Stomach (tissue), 4 donors: Measurements from ENCODE around the gene KRT83.
"Not testable (repeated sequence)": the region's sequence is repeated elsewhere in the genome, so short reads cannot be mapped to it uniquely, and the experiment has no call there.

Experiments
- EP300 ChIP-seq: sonication (generic); formaldehyde crosslinking; IDR thresholded peaks from one replicate; pipeline ENCODE4 v1.6.1; 2017; ENCODE audit warnings: antibody characterized with exemption
- POLR2A ChIP-seq, 4 donors: fragments of 450-650 bp; IDR thresholded peaks; one replicate each; pipeline ENCODE4 v1.6.1; 2016; ENCODE audit warnings: antibody characterized with exemption in 4 of 4, control low read depth in 2 of 4, mild to moderate bottlenecking in 1 of 4, moderate library complexity in 1 of 4
- POLR2AphosphoS5 ChIP-seq, 3 donors: sonication (generic); formaldehyde crosslinking; IDR thresholded peaks; one replicate each; pipeline ENCODE4 v1.6.1; 2016; ENCODE audit warnings: antibody characterized with exemption in 3 of 3
- TF ChIP-seq, protein P1 (sequence below), 7 experiments: fragments of 450-650 bp in 4 of 7; fragments of 200-600 bp in 3 of 7; sonication (generic) in 3 of 7; IDR thresholded peaks; one replicate each; pipeline ENCODE4 v1.5.1; 2016 to 2019; ENCODE audit warnings: antibody characterized with exemption in 7 of 7, control low read depth in 2 of 7, mild to moderate bottlenecking in 1 of 7

DNA sequence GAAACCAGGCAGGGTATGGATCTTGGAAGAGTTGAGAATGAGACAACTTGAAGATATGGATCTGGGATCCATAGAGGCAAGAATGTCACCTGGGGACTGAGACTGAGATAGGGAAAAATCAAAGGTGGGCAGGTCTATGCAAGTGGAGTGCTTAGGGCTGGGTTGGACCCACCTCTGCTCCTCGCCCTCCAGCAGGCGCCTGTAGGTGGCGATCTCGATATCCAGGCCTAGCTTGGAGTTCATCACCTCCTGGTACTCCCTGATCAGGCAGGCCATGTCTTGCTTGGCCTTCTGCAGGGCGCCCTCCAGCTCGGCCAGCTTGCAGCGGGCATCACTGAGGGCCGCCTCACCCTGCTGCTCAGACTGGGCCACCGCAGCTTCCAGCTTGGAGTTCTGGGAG, 5.5 kb downstream of the KRT83 start:
- TF ChIP-seq, protein P1, sequence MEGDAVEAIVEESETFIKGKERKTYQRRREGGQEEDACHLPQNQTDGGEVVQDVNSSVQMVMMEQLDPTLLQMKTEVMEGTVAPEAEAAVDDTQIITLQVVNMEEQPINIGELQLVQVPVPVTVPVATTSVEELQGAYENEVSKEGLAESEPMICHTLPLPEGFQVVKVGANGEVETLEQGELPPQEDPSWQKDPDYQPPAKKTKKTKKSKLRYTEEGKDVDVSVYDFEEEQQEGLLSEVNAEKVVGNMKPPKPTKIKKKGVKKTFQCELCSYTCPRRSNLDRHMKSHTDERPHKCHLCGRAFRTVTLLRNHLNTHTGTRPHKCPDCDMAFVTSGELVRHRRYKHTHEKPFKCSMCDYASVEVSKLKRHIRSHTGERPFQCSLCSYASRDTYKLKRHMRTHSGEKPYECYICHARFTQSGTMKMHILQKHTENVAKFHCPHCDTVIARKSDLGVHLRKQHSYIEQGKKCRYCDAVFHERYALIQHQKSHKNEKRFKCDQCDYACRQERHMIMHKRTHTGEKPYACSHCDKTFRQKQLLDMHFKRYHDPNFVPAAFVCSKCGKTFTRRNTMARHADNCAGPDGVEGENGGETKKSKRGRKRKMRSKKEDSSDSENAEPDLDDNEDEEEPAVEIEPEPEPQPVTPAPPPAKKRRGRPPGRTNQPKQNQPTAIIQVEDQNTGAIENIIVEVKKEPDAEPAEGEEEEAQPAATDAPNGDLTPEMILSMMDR (IDR thresholded peaks at IDR 0.05), result peak in 1 of 7 experiments; percentile 15
- TF ChIP-seq POLR2A (IDR thresholded peaks at IDR 0.05); POLR2AphosphoS5 (IDR thresholded peaks at IDR 0.05); EP300: not testable (repeated sequence)
